GM10847 (cell line): ENCODE measurements around the gene THBS3.
A peak's percentile ranks its signal among the peaks of the same experiment; 100 is the strongest.

Experiments
- POLR2A ChIP-seq: IDR thresholded peaks from 2 replicates; pipeline ENCODE4 v1.6.1; 2011; ENCODE audit not compliant: insufficient read length; ENCODE audit errors: extremely low read depth

THBS3 gene

DNA sequence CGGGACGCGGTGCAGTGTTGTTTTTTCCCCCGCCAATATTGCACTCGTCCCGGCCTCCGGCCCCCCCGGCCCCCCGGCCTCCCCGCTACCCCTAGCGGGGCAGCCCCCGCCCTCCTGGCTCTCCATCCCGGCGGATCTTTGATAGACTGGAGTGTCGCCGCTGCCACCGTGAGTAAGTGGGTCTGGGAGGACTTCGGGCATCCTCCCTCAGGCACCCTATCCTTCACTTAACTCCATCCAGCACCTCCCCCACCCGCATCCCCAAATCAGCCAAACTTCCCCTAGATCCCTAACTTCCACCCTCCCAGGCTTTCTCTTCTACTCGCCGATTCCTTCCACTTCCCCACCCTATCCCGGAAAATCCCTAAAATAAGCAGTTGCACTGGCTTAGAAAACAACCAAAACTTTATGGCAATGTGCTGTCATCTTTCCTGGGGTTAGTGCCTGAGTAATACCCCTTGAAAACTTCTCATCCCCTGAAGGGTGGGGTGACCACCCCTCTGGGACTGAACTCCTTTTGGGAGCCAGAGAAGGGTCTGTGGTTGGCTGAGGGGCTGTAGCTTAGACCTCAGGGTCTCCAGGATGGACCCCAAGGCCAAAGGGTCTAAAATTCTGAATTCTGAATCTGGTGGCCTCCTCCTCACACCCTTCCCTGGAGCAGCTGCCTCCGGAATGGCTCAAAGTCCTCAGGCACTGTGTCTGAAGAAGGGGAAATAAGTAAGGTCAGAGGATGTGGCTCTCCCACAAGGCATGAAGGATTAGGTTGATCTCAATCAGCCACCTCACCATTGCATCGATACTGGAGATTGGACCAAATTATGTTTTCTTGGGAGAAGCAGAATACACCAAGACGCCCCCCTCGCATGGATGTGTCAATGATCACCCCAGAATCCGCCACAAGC is 12.2 kb downstream of the THBS3 start:
- no peak for TF ChIP-seq POLR2A

GRCh38 chr1:155193275-155193990 is 14.3 kb downstream of the THBS3 start:
- TF ChIP-seq POLR2A = peak; percentile 21

DNA sequence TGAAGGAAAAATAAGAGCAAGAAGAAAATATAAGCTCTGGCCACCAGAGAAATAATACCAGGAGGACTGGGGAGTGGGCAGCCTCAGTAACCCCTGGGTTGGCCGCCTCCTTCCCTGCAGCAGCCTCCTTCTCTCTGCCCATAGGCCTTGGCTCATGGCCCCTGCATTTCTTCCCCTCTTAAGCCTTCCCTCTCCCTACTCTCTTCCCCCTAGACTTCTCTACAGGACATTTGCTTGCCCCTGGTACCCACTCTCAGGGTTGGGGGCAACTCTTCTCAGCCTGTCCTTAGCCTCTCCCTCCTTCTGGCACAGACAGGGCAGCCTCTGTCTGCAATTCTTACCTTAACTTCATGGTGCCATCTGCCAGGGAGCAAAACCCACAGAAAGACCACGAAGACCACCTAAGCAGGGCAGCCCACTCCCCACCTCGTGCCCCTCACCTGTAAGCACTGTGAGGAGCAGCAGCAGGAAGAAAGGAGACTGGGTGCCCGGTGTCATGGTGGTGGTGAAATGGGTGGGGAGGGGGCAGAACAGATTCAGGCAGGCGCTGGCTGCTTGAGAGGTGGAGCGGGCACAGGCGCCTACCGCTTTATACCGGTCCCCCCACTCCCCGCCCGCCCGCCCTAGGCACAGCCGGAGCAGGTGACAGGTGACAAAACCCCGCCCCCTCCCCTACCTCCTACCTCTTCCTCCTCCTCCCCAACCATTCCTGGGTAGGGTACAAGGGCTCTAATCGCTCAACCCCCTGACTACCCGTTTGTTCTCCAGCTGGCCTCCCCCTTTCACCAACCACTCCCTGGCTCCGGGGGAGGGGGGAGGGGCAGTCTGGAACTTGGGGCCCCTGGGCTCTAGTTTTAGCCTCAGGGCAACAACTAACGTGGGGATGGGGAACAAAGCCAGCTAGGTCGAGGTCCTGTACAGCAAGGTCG is 15.1 kb downstream of the THBS3 start:
- TF ChIP-seq POLR2A = no peak

- TF ChIP-seq POLR2A = no peak
These were observed 15.8 kb downstream of the THBS3 start for GRCh38 chr1:155191904-155192303.

DNA sequence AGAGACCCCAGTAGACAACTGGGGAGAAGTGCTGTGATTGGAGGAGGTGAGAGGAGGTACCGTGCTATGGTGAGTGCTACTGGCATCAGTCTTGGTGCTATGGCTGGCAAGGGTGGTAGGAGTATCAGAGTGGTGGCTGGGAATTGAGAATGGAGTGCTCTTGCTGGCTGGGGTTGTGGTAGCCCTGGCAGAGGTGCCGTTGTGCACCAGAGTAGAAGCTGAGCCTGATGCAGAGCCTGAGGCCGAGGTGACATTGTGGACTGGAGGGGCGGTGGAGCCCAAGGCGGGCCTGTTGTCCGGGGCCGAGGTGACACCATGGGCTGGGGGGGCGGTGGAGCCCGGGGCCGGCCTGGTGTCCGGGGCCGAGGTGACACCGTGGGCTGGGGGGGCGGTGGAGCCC is 19.4 kb downstream of the THBS3 start:
- no peak for TF ChIP-seq POLR2A

DNA sequence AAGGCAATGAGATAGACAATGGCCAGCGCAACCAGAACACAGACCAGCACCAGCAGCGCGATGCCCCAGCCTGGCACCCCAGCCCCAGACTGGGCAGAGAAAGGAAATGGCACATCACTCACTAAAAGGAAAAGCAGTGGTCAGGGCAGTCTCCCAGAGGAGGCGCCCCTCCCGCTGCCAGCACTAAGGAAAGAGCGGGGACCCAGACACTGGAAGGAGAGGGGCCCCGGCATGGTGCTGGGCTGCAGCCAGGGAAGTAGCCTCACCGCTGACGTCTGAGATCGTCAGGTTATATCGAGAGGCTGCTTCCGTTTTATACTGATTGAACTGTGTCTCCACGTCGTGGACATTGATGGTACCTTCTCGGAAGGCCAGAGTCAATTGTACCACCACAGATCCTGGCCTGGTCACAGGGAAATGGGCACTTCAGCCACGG is 20.2 kb downstream of the THBS3 start:
- TF ChIP-seq POLR2A = no peak

DNA sequence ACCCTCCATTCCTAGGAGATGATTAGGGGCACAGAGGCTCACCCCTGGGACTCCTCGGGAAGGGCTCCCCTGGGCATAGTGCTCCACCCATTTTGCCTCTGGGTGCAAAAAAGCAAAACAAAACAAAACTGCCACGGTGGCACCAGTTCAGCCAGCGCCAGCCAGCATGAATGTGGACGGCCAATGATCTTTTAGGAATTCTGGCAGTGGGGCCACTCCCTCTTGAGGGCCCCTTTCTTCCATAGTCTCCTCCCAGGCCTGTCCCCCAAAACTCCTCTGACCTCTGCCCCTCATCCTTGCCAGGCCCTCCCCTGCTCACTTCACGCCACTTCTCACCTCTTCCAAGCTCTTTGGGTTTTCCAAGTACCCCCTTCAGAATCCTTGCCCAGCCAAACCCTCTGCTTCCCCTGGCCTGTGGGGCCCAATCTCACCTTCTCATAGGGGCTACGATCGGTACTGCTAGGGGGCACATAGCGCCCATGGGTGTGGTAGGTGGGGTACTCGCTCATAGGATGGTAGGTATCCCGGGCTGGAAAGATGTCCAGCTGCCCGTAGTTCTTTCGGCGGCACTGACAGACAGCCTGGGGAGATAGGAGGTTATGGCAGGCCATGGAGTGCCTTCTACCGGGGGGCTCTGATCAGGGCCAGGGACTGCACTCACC is 20.8 kb downstream of the THBS3 start:
- TF ChIP-seq POLR2A = no peak

- TF ChIP-seq POLR2A = no peak
These were observed 21.5 kb downstream of the THBS3 start for GRCh38 chr1:155186067-155186793.

DNA sequence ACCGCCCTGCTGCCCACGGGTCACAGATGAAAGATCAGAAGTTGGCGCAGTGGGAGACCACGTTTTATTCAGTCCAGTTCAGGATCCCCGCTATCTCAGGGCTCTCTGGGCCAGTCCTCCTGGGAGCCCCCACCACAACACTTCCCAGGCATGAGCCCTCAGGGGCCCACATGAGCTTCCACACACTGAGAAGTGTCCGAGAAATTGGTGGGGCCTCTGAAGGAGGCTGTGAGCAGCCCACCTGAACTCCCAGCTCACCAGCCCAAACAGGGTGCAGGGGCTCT is 22.0 kb downstream of the THBS3 start:
- TF ChIP-seq POLR2A = no peak

DNA sequence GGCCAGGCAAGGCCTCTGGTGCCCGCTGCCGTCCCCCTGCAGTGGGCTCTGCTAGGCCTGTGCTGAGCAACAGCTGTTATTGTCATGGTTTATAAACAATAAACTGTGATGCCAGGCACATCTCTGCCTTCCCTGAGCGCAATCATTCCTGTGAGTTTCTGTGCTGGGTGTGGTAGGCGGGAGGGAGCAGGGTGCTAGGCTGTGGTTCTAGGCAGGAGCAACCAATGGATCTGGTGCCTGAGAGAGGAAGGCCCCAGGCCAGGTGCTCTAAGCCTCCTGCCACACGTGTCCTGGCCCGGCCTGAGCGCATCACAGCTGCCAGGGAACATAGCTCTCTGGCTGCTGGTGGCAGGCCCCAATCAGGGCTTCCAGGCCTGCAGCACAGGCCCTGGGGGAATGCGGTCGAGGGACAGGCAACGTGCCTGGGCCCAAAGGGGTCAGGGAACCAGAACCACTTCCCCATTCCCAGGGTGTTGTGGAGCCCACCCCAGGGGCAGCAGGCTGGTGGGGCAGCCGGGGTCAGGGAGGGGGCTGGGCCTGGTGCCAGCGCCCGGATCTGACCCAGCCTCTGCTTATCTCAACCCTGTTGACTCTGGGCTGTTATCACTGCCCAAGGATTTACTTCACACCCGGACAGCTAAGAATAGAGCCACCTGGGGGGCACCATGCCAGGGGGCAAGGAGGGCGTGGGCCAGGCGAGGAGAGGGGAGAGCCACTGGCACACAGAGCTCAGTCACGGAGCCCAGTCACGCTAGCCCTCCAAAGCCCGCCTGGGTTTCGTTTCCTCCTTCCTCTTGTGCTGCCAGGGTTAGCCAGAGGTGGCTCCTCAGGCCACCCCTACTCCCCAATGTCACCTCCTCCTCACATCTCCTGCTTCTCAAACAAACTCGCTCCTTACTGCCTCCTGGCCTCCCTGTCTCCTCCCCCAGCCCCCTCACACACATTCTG is 22.6 kb downstream of the THBS3 start:
- no peak for TF ChIP-seq POLR2A

- TF ChIP-seq POLR2A = no peak
These were observed 23.3 kb downstream of the THBS3 start for GRCh38 chr1:155184351-155184811.

DNA sequence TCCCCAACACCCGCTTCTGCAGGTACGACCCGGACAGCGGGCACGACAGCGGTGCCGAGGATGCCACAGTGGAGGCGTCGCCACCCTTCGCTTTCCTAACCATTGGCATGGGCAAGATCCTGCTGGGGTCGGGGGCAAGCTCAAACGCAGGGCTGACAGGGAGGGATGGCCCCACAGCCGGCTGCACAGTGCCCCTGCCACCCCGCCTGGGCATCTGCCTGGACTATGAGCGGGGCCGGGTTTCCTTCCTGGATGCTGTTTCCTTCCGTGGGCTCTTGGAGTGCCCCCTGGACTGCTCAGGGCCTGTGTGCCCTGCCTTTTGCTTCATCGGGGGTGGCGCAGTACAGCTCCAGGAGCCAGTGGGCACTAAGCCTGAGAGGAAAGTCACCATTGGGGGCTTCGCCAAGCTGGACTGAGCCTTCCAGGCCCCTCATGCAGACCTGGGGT is 23.9 kb downstream of the THBS3 start:
- TF ChIP-seq POLR2A = no peak

GRCh38 chr1:155182052-155182550 is 25.6 kb downstream of the THBS3 start:
- no peak for TF ChIP-seq POLR2A
